Lower leg skin (tissue), 4 donors: Measurements from ENCODE around the gene PREB. TPM values are rescaled to one million over a fixed set of nuclear protein-coding genes. Genes with fewer than 3 reads are reported as not detected.

Experiments
- DNase-seq, 2 donors: peaks; one replicate each; pipeline ENCODE4 v3.0.0-alpha.2; 2019; ENCODE audit warnings: low spot score in 2 of 2
- H3K4me3 ChIP-seq: fragments of 200-600 bp; sonication (generic); 2 replicates; pipeline ENCODE4 v1.5.1; 2017; ENCODE audit warnings: mild to moderate bottlenecking, low read depth; ENCODE audit not compliant: poor library complexity, severe bottlenecking
- CTCF ChIP-seq, 3 donors: fragments of 450-650 bp; IDR thresholded peaks; one replicate each; pipeline ENCODE4 v1.5.1; 2016; ENCODE audit warnings: antibody characterized with exemption in 3 of 3, mild to moderate bottlenecking in 3 of 3, moderate library complexity in 2 of 3
- POLR2A ChIP-seq, 2 donors: fragments of 450-650 bp; IDR thresholded peaks; one replicate each; pipeline ENCODE4 v1.6.1; 2016 to 2017; ENCODE audit warnings: antibody characterized with exemption in 2 of 2, mild to moderate bottlenecking in 1 of 2, moderate library complexity in 1 of 2
- WGBS, 2 donors: methylation state at CpG; one replicate each; pipeline ENCODE4 v1.1.5; 2018; 5-methylcytosine and 5-hydroxymethylcytosine counted together
- intact Hi-C: fragments of 100-400 bp; cut with DNase I; formaldehyde crosslinking; loops from one replicate; pipeline ENCODE4 v1.15.0; 2023; ENCODE audit warnings: low total_unique reads
- total RNA-seq, 4 donors: library from RNA; depleted of rRNA; stranded (reverse); fragments of >200 nt; gene quantifications; one replicate each; pipeline ENCODE4 v1.1.0, GENCODE V29; 2016

The PREB gene
- total RNA-seq, 4 donors from 2014 or later = 41.2 to 76.5 (median 53.5) TPM

- DNase-seq = no peak
Observed at GRCh38 chr2:27164960-27165763, 30.7 kb upstream of the PREB start.

GRCh38 chr2:27162151-27163121 is 28.0 kb upstream of the PREB start:
- intact Hi-C loops = no loop called here
- TF ChIP-seq POLR2A (IDR thresholded peaks at IDR 0.05) (no peak), CTCF (IDR thresholded peaks at IDR 0.05) (no peak)
- no peak for DNase-seq
- no peak overlapping the region for H3K4me3 ChIP-seq
- WGBS, 2 donors = 86 to 89% methylated on average over 15 of the region's 15 CpGs

More at GRCh38 chr2:27164960-27165763, 30.7 kb upstream of the PREB start:
- no peak overlapping the region for H3K4me3 ChIP-seq
- WGBS, 2 donors = 82 to 83% methylated on average over 8 of the region's 8 CpGs
- intact Hi-C loops = no loop called here
- TF ChIP-seq CTCF (IDR thresholded peaks at IDR 0.05) (no peak), POLR2A (IDR thresholded peaks at IDR 0.05) (no peak)

GRCh38 chr2:27160191-27160590 is 25.8 kb upstream of the PREB start:
- intact Hi-C loops = no loop called here
- TF ChIP-seq CTCF (IDR thresholded peaks at IDR 0.05) = no peak
- TF ChIP-seq POLR2A (IDR thresholded peaks at IDR 0.05) = no peak
- WGBS, 2 donors = 81 to 85% methylated on average over 9 of the region's 9 CpGs
- DNase-seq = no peak
- no peak overlapping the region for H3K4me3 ChIP-seq

- no peak for DNase-seq
- no peak overlapping the region for H3K4me3 ChIP-seq
- WGBS, 2 donors = 75 to 82% methylated on average over 3 to 6 of the region's 6 CpGs
- intact Hi-C loops = no loop called here
- TF ChIP-seq CTCF (IDR thresholded peaks at IDR 0.05) (no peak), POLR2A (IDR thresholded peaks at IDR 0.05) (no peak)
Observed at GRCh38 chr2:27159271-27159670, 24.8 kb upstream of the PREB start.

GRCh38 chr2:27158468-27158867 is 24.0 kb upstream of the PREB start:
- intact Hi-C loops = no loop called here
- 82 to 83% methylated on average over 6 of the region's 6 CpGs for WGBS, 2 donors

More at GRCh38 chr2:27158468-27158867, 24.0 kb upstream of the PREB start:
- no peak overlapping the region for H3K4me3 ChIP-seq
- DNase-seq = no peak
- TF ChIP-seq POLR2A (IDR thresholded peaks at IDR 0.05) (no peak), CTCF (IDR thresholded peaks at IDR 0.05) (no peak)
